Activated CD4-positive, alpha-beta T cell treated with anti-CD3 and anti-CD28 coated beads, Interleukin-2, Interleukin-4, amounts not matched to agents 100 ng/mL and 50 ng/mL, durations not matched to agents 16 hours and 8 hours (primary cell): ENCODE measurements around the gene NAXD.
A peak's percentile ranks its signal among the peaks of the same experiment; 100 is the strongest.

Experiments used
- DNase-seq: peaks from one replicate; pipeline ENCODE4 v3.0.0-alpha.2; 2020; ENCODE audit warnings: low spot score

NAXD gene

GRCh38 chr13:110644892-110645521 lies 29.7 kb downstream of the NAXD start:
- DNase-seq, result peak; percentile 62

GRCh38 chr13:110645750-110646149 lies 30.4 kb downstream of the NAXD start:
- DNase-seq, result no peak

- no peak for DNase-seq
Measured at GRCh38 chr13:110646442-110647364, 31.4 kb downstream of the NAXD start.

GRCh38 chr13:110647365-110647737 lies 32.0 kb downstream of the NAXD start:
- DNase-seq, result no peak

- DNase-seq, result no peak
Measured at GRCh38 chr13:110648146-110648819, 32.9 kb downstream of the NAXD start.

- no peak for DNase-seq
Measured at GRCh38 chr13:110648848-110649421, 33.6 kb downstream of the NAXD start.

- DNase-seq, result no peak
Measured at GRCh38 chr13:110649551-110649950, 34.2 kb downstream of the NAXD start.

- DNase-seq, result no peak
Measured at GRCh38 chr13:110650436-110650835, 35.1 kb downstream of the NAXD start.

GRCh38 chr13:110651271-110651670 lies 35.9 kb downstream of the NAXD start:
- DNase-seq, result no peak

GRCh38 chr13:110651726-110652230 lies 36.4 kb downstream of the NAXD start:
- no peak for DNase-seq

- DNase-seq, result no peak
Measured at GRCh38 chr13:110652231-110652730, 36.9 kb downstream of the NAXD start.

GRCh38 chr13:110652764-110653163 lies 37.4 kb downstream of the NAXD start:
- no peak for DNase-seq

- no peak for DNase-seq
Measured at GRCh38 chr13:110653271-110653670, 37.9 kb downstream of the NAXD start.

GRCh38 chr13:110653851-110654250 lies 38.5 kb downstream of the NAXD start:
- DNase-seq, result no peak

- no peak for DNase-seq
Measured at GRCh38 chr13:110657196-110657595, 41.9 kb downstream of the NAXD start.

GRCh38 chr13:110658218-110658911 lies 43.0 kb downstream of the NAXD start:
- DNase-seq, result peak; percentile 14

- no peak for DNase-seq
Measured at GRCh38 chr13:110661256-110661655, 45.9 kb downstream of the NAXD start.

- no peak for DNase-seq
Measured at GRCh38 chr13:110662091-110662490, 46.7 kb downstream of the NAXD start.

- DNase-seq, result no peak
Measured at GRCh38 chr13:110662777-110663443, 47.6 kb downstream of the NAXD start.

- DNase-seq, result no peak
Measured at GRCh38 chr13:110663491-110663890, 48.1 kb downstream of the NAXD start.

GRCh38 chr13:110664041-110664440 lies 48.7 kb downstream of the NAXD start:
- DNase-seq, result no peak
